ENCODE measurements around the gene OR5I1.
"Not testable (repeated sequence)": the region's sequence is repeated elsewhere in the genome, so short reads cannot be mapped to it uniquely, and the experiment has no call there.

Gene OR5I1

GRCh38 chr11:55936300-55936699 is at the start of gene OR5I1:
TSS of gene OR5I1 (minus strand) at chr11:55936400. CDS start at chr11:55936400, 0 bp downstream.
- no peak for DNase-seq

- DNase-seq, result no peak
Observed at GRCh38 chr11:55970935-55971334, 34.7 kb upstream of the OR5I1 start.

GRCh38 chr11:55969845-55970244 is 33.6 kb upstream of the OR5I1 start, which contains the start of gene OR10AG1:
TSS of gene OR10AG1 (minus strand) at chr11:55969945. CDS start at chr11:55969907, 38 bp downstream.
- DNase-seq, result no peak

- no peak for DNase-seq
Observed at GRCh38 chr11:55967914-55968313, 31.7 kb upstream of the OR5I1 start.

- DNase-seq, result no peak
Observed at GRCh38 chr11:55966391-55966790, 30.2 kb upstream of the OR5I1 start.

GRCh38 chr11:55956521-55956920 is 20.3 kb upstream of the OR5I1 start:
- DNase-seq, result no peak

- DNase-seq, result no peak
Observed at GRCh38 chr11:55949330-55949729, 13.1 kb upstream of the OR5I1 start.

- DNase-seq, result no peak
Observed at GRCh38 chr11:55942785-55943392, 6.7 kb upstream of the OR5I1 start.

- no peak for DNase-seq
Observed at GRCh38 chr11:55920537-55920936, 15.7 kb downstream of the OR5I1 start.

- DNase-seq, result no peak
Observed at GRCh38 chr11:55914482-55914881, 21.7 kb downstream of the OR5I1 start, which contains the start of gene OR5W2. TSS of gene OR5W2 (minus strand) at chr11:55914582. CDS start at chr11:55914582, 0 bp downstream.

GRCh38 chr11:55902308-55902707 is 33.9 kb downstream of the OR5I1 start:
- DNase-seq, result no peak

- no peak for DNase-seq
Observed at GRCh38 chr11:55895216-55895615, 41.0 kb downstream of the OR5I1 start.

- not testable (repeated sequence) for DNase-seq
Observed at GRCh38 chr11:55885481-55885880, 50.7 kb downstream of the OR5I1 start.

All from activated T-cell treated with anti-CD3 and anti-CD28 coated beads, Interleukin-2, amount 50 U/mL, for 48 hours (primary cell).